Activated CD4-positive, alpha-beta T cell treated with anti-CD3 and anti-CD28 coated beads, Interleukin-2, amount 10 ng/mL, durations not matched to agents 24 days and 14 days (primary cell): ENCODE measurements around the gene GNAS-AS1. TPM values are rescaled to one million over a fixed set of nuclear protein-coding genes. Genes with fewer than 3 reads are reported as not detected.
"Not testable (repeated sequence)": the region's sequence is repeated elsewhere in the genome, so short reads cannot be mapped to it uniquely, and the experiment has no call there.

Experiments
- DNase-seq: peaks from one replicate; pipeline ENCODE4 v3.0.0; 2022
- H3K27ac Mint-ChIP-seq: one replicate; pipeline ENCODE4 v1.8.0; 2022; ENCODE audit warnings: mild to moderate bottlenecking, mixed read lengths
- H3K27me3 Mint-ChIP-seq: one replicate; pipeline ENCODE4 v1.8.0; 2022; ENCODE audit warnings: mixed read lengths
- H3K36me3 Mint-ChIP-seq: one replicate; pipeline ENCODE4 v1.8.0; 2022; ENCODE audit warnings: low read depth, mild to moderate bottlenecking, mixed read lengths
- H3K4me1 Mint-ChIP-seq: one replicate; pipeline ENCODE4 v1.8.0; 2021; ENCODE audit warnings: mixed read lengths
- H3K4me3 Mint-ChIP-seq: one replicate; pipeline ENCODE4 v1.8.0; 2022; ENCODE audit warnings: mild to moderate bottlenecking, moderate library complexity, mixed read lengths
- H3K9me3 Mint-ChIP-seq: one replicate; pipeline ENCODE4 v1.8.0; 2021; ENCODE audit warnings: mixed read lengths
- intact Hi-C: fragments of 100-400 bp; cut with micrococcal nuclease; formaldehyde crosslinking; loops from one replicate; pipeline ENCODE4 v1.15.1; 2023
- total RNA-seq: library from RNA; stranded (reverse); gene quantifications from 2 replicates; pipeline ENCODE4 v1.2.3, GENCODE V29; 2022

GNAS-AS1 gene
- total RNA-seq, 1 donor from 2014 or later, result 1.6 TPM

GRCh38 chr20:58828136-58828535, 22.6 kb downstream of the GNAS-AS1 start:
- DNase-seq, result no peak
- H3K27ac Mint-ChIP-seq, result no peak overlapping the region
- H3K27me3 Mint-ChIP-seq, result peaks cover 22% of the 10 kb centered on the region
- peaks cover 7% of the 10 kb centered on the region for H3K9me3 Mint-ChIP-seq
- no peak overlapping the region for H3K4me3 Mint-ChIP-seq
- intact Hi-C loops, result no loop called here
- H3K4me1 Mint-ChIP-seq, result no peaks in the 10 kb centered on the region
- peaks cover 2% of the 10 kb centered on the region for H3K36me3 Mint-ChIP-seq

- Mint-ChIP-seq H3K27ac (no peak overlapping the region), H3K4me1 (no peaks in the 10 kb centered on the region), H3K4me3 (no peak overlapping the region), H3K9me3 (peaks cover 7% of the 10 kb centered on the region), H3K36me3 (peaks cover 2% of the 10 kb centered on the region), H3K27me3 (peaks cover 23% of the 10 kb centered on the region)
- DNase-seq, result no peak
- intact Hi-C loops, result no loop called here
Measured at GRCh38 chr20:58826271-58826670, 24.4 kb downstream of the GNAS-AS1 start.

- intact Hi-C loops, result no loop called here
- no peak for DNase-seq
- Mint-ChIP-seq H3K27ac (no peak overlapping the region), H3K4me1 (no peaks in the 10 kb centered on the region), H3K4me3 (no peak overlapping the region), H3K9me3 (peaks cover 4% of the 10 kb centered on the region), H3K27me3 (peaks cover 27% of the 10 kb centered on the region), H3K36me3 (peaks cover 5% of the 10 kb centered on the region)
Measured at GRCh38 chr20:58825450-58825849, 25.3 kb downstream of the GNAS-AS1 start.

- H3K9me3 Mint-ChIP-seq, result peaks cover 4% of the 10 kb centered on the region
- H3K27ac Mint-ChIP-seq, result no peak overlapping the region
- H3K36me3 Mint-ChIP-seq, result peaks cover 6% of the 10 kb centered on the region
- no peak overlapping the region for H3K4me3 Mint-ChIP-seq
- DNase-seq, result no peak
- peaks cover 28% of the 10 kb centered on the region for H3K27me3 Mint-ChIP-seq
- no peaks in the 10 kb centered on the region for H3K4me1 Mint-ChIP-seq
- intact Hi-C loops, result no loop called here
Measured at GRCh38 chr20:58824843-58825242, 25.9 kb downstream of the GNAS-AS1 start.

- no peak overlapping the region for H3K27ac Mint-ChIP-seq
- DNase-seq, result no peak
- intact Hi-C loops, result no loop called here
Measured at GRCh38 chr20:58822748-58823730, 27.7 kb downstream of the GNAS-AS1 start.

GRCh38 chr20:58822149-58822548, 28.6 kb downstream of the GNAS-AS1 start:
- H3K27ac Mint-ChIP-seq, result no peak overlapping the region
- no peaks in the 10 kb centered on the region for H3K9me3 Mint-ChIP-seq
- intact Hi-C loops, result no loop called here
- H3K36me3 Mint-ChIP-seq, result peaks cover 8% of the 10 kb centered on the region
- no peak overlapping the region for H3K4me3 Mint-ChIP-seq
- H3K27me3 Mint-ChIP-seq, result peaks cover 29% of the 10 kb centered on the region
- H3K4me1 Mint-ChIP-seq, result peaks cover 15% of the 10 kb centered on the region
- DNase-seq, result no peak

More at GRCh38 chr20:58822748-58823730, 27.7 kb downstream of the GNAS-AS1 start:
- Mint-ChIP-seq H3K36me3 (peaks cover 11% of the 10 kb centered on the region), H3K4me3 (no peak overlapping the region), H3K9me3 (no peaks in the 10 kb centered on the region), H3K27me3 (peaks cover 28% of the 10 kb centered on the region), H3K4me1 (peaks cover 15% of the 10 kb centered on the region)

- H3K27ac Mint-ChIP-seq, intact Hi-C loops, DNase-seq, H3K4me3 Mint-ChIP-seq, H3K9me3 Mint-ChIP-seq, H3K36me3 Mint-ChIP-seq: not testable (repeated sequence)
- Mint-ChIP-seq H3K4me1 (peaks cover 15% of the 10 kb centered on the region), H3K27me3 (peaks cover 35% of the 10 kb centered on the region)
Measured at GRCh38 chr20:58820515-58820914, 30.2 kb downstream of the GNAS-AS1 start.

GRCh38 chr20:58819921-58820320, 30.8 kb downstream of the GNAS-AS1 start:
- H3K4me3 Mint-ChIP-seq, result no peak overlapping the region
- intact Hi-C loops, result loop anchor here (2.0 kb wide), 1 partner anchor 31 kb away; the partner anchor contains the start of gene GNAS-AS1
- H3K36me3 Mint-ChIP-seq, result peaks cover 8% of the 10 kb centered on the region
- no peak for DNase-seq
- H3K4me1 Mint-ChIP-seq, result peaks cover 15% of the 10 kb centered on the region
- no peak overlapping the region for H3K27ac Mint-ChIP-seq
- H3K27me3 Mint-ChIP-seq, result peaks cover 40% of the 10 kb centered on the region
- no peaks in the 10 kb centered on the region for H3K9me3 Mint-ChIP-seq

GRCh38 chr20:58818586-58819285, 32.0 kb downstream of the GNAS-AS1 start:
- Mint-ChIP-seq H3K36me3 (peaks cover 8% of the 10 kb centered on the region), H3K4me3 (peak overlapping the region; percentile 25), H3K9me3 (no peaks in the 10 kb centered on the region), H3K27me3 (peaks cover 50% of the 10 kb centered on the region), H3K4me1 (peaks cover 15% of the 10 kb centered on the region), H3K27ac (peak overlapping the region; percentile 62)
- peak; percentile 85 for DNase-seq
- intact Hi-C loops, result loop anchor here (2.0 kb wide), 1 partner anchor 32 kb away; the partner anchor contains the start of gene GNAS-AS1

- Mint-ChIP-seq H3K4me3 (no peak overlapping the region), H3K4me1 (peaks cover 15% of the 10 kb centered on the region), H3K27me3 (peaks cover 55% of the 10 kb centered on the region), H3K9me3 (no peaks in the 10 kb centered on the region), H3K36me3 (peaks cover 8% of the 10 kb centered on the region), H3K27ac (peak overlapping the region; percentile 9)
- intact Hi-C loops, result loop anchor here (2.0 kb wide), 1 partner anchor 33 kb away; the partner anchor contains the start of gene GNAS-AS1
- no peak for DNase-seq
Measured at GRCh38 chr20:58817748-58818147, 33.0 kb downstream of the GNAS-AS1 start.

- H3K36me3 Mint-ChIP-seq, result peaks cover 8% of the 10 kb centered on the region
- no peaks in the 10 kb centered on the region for H3K9me3 Mint-ChIP-seq
- intact Hi-C loops, result no loop called here
- H3K27me3 Mint-ChIP-seq, result peaks cover 53% of the 10 kb centered on the region
- no peak for DNase-seq
- H3K4me1 Mint-ChIP-seq, result peaks cover 15% of the 10 kb centered on the region
- no peak overlapping the region for H3K27ac Mint-ChIP-seq
- H3K4me3 Mint-ChIP-seq, result no peak overlapping the region
Measured at GRCh38 chr20:58816957-58817651, 33.6 kb downstream of the GNAS-AS1 start.

GRCh38 chr20:58816051-58816450, 34.7 kb downstream of the GNAS-AS1 start:
- intact Hi-C loops, result no loop called here
- Mint-ChIP-seq H3K4me3 (no peak overlapping the region), H3K27ac (no peak overlapping the region), H3K9me3 (no peaks in the 10 kb centered on the region), H3K27me3 (peaks cover 51% of the 10 kb centered on the region), H3K4me1 (peaks cover 15% of the 10 kb centered on the region), H3K36me3 (peaks cover 8% of the 10 kb centered on the region)
- no peak for DNase-seq

- H3K27me3 Mint-ChIP-seq, result peaks cover 48% of the 10 kb centered on the region
- no peak overlapping the region for H3K27ac Mint-ChIP-seq
- H3K36me3 Mint-ChIP-seq, result peaks cover 6% of the 10 kb centered on the region
- H3K4me3 Mint-ChIP-seq, result no peak overlapping the region
- DNase-seq, result no peak
- intact Hi-C loops, result no loop called here
- no peaks in the 10 kb centered on the region for H3K9me3 Mint-ChIP-seq
- H3K4me1 Mint-ChIP-seq, result peaks cover 15% of the 10 kb centered on the region
Measured at GRCh38 chr20:58815448-58815847, 35.3 kb downstream of the GNAS-AS1 start.
